HFFc6 (cell line): ENCODE data around the gene MED4. TPM values are rescaled to one million over a fixed set of nuclear protein-coding genes. Genes with fewer than 3 reads are reported as not detected.
A peak's percentile ranks its signal among the peaks of the same experiment; 100 is the strongest.

ENCODE experiments used
- DNase-seq: peaks from one replicate; pipeline ENCODE4 v3.0.0-alpha.2; 2018
- H3K27ac Mint-ChIP-seq: 2 replicates; pipeline ENCODE4 v1.8.0; 2020; ENCODE audit warnings: mild to moderate bottlenecking, mixed read lengths
- H3K27me3 Mint-ChIP-seq: 2 replicates; pipeline ENCODE4 v1.8.0; 2021; ENCODE audit warnings: mild to moderate bottlenecking, moderate library complexity, mixed read lengths; ENCODE audit not compliant: insufficient read depth
- H3K36me3 Mint-ChIP-seq: 2 replicates; pipeline ENCODE4 v1.8.0; 2021; ENCODE audit warnings: low read depth, mixed read lengths
- H3K4me1 Mint-ChIP-seq: 2 replicates; pipeline ENCODE4 v1.8.0; 2020; ENCODE audit warnings: low read depth, mixed read lengths
- H3K4me3 Mint-ChIP-seq: 2 replicates; pipeline ENCODE4 v1.8.0; 2020; ENCODE audit warnings: mild to moderate bottlenecking, moderate library complexity, mixed read lengths
- H3K9me3 Mint-ChIP-seq: 2 replicates; pipeline ENCODE4 v1.8.0; 2020; ENCODE audit warnings: mild to moderate bottlenecking, mixed read lengths
- total RNA-seq, 6 experiments: library from RNA; stranded (reverse); fragmentation: NEBNext Ultra II Directional; extraction: Animal tissue kit (Norgen Biotek cat#: 25700); gene quantifications; 2 replicates in 1 of 6; 3 replicates in 5 of 6; pipeline ENCODE4 v1.2.3, GENCODE V29; 2021
- TF ChIP-seq, protein P1 (sequence below): fragments of 200-600 bp; sonication (generic); IDR thresholded peaks from 2 replicates; pipeline ENCODE4 v1.5.0; 2021; ENCODE audit warnings: antibody characterized with exemption, mild to moderate bottlenecking

MED4 gene
- total RNA-seq, 6 experiments from 2014 or later = 36.1 to 43.7 (median 40.8) TPM

DNA sequence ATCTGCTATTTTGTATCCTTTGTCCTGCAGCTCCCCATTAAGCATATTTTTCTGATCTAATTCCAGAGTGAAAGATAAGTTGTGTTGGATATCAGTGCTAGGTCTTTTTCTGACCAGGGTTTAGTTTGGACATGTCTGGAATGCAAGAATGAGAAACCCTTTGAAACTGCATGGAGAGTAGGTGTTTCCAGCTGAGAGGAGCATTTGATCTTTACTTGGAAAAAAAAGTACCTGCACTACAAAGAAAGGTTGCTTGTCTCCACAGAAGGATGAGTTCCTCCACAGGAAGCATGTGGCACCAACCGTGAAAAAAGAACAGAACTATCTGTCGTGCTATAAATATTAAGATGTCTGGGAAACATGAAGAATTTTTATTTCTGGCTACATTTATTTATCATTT lies 36.6 kb upstream of the MED4 start:
- H3K36me3 Mint-ChIP-seq = no peaks in the 10 kb centered on the region
- H3K27me3 Mint-ChIP-seq = peaks cover 14% of the 10 kb centered on the region
- TF ChIP-seq, protein P1, sequence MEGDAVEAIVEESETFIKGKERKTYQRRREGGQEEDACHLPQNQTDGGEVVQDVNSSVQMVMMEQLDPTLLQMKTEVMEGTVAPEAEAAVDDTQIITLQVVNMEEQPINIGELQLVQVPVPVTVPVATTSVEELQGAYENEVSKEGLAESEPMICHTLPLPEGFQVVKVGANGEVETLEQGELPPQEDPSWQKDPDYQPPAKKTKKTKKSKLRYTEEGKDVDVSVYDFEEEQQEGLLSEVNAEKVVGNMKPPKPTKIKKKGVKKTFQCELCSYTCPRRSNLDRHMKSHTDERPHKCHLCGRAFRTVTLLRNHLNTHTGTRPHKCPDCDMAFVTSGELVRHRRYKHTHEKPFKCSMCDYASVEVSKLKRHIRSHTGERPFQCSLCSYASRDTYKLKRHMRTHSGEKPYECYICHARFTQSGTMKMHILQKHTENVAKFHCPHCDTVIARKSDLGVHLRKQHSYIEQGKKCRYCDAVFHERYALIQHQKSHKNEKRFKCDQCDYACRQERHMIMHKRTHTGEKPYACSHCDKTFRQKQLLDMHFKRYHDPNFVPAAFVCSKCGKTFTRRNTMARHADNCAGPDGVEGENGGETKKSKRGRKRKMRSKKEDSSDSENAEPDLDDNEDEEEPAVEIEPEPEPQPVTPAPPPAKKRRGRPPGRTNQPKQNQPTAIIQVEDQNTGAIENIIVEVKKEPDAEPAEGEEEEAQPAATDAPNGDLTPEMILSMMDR = no peak
- no peak overlapping the region for H3K4me3 Mint-ChIP-seq
- no peaks in the 10 kb centered on the region for H3K9me3 Mint-ChIP-seq
- peaks cover 7% of the 10 kb centered on the region for H3K4me1 Mint-ChIP-seq
- no peak for DNase-seq
- no peak overlapping the region for H3K27ac Mint-ChIP-seq

DNA sequence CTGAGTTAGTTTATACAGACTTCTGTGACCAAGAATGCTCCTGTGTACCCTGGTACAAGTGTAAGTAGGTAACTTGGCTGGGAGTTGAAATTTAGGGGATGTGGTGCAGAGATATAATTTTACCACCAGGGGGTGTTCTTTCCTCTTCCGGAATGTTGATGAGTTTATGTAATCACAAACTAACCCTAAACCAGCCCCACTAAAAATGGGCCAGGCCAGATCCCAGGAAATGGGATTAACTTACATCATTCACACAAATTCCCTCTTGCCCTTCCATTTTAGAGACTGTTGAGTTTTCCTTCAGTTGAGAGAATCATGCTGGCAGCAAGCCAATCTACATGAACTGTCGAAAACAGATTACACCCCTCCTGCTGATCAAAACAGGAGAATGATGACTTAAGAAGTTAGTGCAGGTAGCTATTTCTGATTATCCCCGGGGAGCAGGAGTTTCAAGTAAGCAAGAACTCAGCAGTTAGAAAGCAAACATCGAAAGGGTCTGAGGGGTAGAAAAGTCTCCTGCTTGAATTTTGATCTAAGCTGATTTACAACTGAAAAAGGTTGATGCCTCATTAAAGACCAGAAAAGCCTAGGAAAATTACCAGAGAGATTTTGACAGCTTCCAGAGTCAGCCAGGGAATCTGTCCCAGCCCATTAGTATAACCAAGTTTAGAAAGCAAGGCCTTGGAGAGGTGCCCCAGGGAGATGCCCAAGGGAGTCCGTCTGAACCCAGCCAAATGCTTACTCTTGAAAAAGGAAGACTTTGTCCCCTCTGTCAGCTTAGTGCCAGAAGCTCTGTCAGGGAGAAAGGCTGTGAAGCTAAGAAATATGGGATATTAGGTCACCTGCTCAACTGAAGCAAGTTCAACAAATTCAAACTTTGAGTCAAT lies 32.3 kb upstream of the MED4 start:
- peaks cover 12% of the 10 kb centered on the region for H3K4me1 Mint-ChIP-seq
- no peak overlapping the region; the same call in 1 of the 2 replicates for H3K27ac Mint-ChIP-seq
- H3K27me3 Mint-ChIP-seq = peaks cover 17% of the 10 kb centered on the region
- DNase-seq = peak; percentile 58
- TF ChIP-seq, protein P1 = peak; percentile 95
- no peak overlapping the region for H3K4me3 Mint-ChIP-seq
- no peaks in the 10 kb centered on the region for H3K36me3 Mint-ChIP-seq
- no peaks in the 10 kb centered on the region for H3K9me3 Mint-ChIP-seq

DNA sequence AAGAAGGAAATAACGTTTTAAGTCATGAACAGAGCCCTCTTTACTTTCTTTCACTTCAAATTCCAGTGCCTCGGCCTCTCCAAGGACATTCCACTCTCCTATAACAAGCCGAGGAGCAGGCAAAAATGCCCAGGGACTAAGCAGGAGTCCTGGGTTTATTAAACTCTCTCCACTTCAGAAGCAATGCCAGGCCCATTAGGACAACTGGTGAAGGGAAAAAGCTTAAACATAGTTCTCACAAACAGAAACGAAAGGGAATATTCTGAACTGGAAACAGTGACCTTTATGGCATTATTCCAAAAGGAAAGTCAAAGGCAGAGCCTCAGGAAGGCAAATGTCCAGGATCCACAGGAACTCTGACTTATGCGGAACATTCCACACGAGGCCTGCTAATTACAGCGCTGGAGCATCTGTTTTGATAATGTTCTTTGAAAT lies 30.9 kb upstream of the MED4 start:
- TF ChIP-seq, protein P1 = no peak
- peaks cover 12% of the 10 kb centered on the region for H3K4me1 Mint-ChIP-seq
- H3K27ac Mint-ChIP-seq = no peak overlapping the region
- H3K27me3 Mint-ChIP-seq = peaks cover 15% of the 10 kb centered on the region
- no peak for DNase-seq
- H3K4me3 Mint-ChIP-seq = peak overlapping the region; percentile 21; the same call in 1 of the 2 replicates
- H3K36me3 Mint-ChIP-seq = no peaks in the 10 kb centered on the region
- no peaks in the 10 kb centered on the region for H3K9me3 Mint-ChIP-seq

- no peaks in the 10 kb centered on the region for H3K9me3 Mint-ChIP-seq
- H3K27me3 Mint-ChIP-seq = peaks cover 6% of the 10 kb centered on the region
- no peak overlapping the region for H3K4me3 Mint-ChIP-seq
- no peak overlapping the region for H3K27ac Mint-ChIP-seq
- H3K4me1 Mint-ChIP-seq = peaks cover 12% of the 10 kb centered on the region
- no peak for DNase-seq
- H3K36me3 Mint-ChIP-seq = no peaks in the 10 kb centered on the region
- TF ChIP-seq, protein P1 = no peak
These were observed 28.9 kb upstream of the MED4 start for GRCh38 chr13:48123812-48124211.

DNA sequence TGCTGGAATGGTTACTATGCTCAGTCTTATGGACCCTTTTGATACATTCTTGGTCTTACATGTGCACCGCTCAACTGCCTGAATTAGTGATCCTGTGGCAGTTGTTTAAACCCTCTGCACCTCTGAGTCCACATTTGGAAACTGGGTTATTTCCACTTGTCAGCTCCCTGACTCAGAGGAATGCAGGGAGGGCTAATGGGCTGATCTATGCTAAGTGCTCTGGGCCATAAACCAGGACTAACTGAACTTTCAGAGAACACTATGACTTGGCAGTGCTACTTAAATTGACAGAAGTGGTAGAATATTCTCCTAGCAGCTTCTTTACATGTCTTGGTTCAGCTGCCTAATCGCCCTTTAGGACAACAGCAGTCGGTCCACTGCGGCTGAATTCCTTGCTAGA lies 26.8 kb upstream of the MED4 start:
- Mint-ChIP-seq H3K4me1 (peaks cover 5% of the 10 kb centered on the region; the same call in 1 of the 2 replicates), H3K9me3 (no peaks in the 10 kb centered on the region), H3K36me3 (no peaks in the 10 kb centered on the region), H3K27ac (no peak overlapping the region), H3K27me3 (peaks cover 11% of the 10 kb centered on the region), H3K4me3 (no peak overlapping the region)
- no peak for DNase-seq
- TF ChIP-seq, protein P1 = no peak
